PFSK-1 (cell line): Measurements from ENCODE around the gene ZNF609.

Source experiments
- POLR2AphosphoS5 ChIP-seq: IDR thresholded peaks from 2 replicates; pipeline ENCODE4 v1.6.1; 2012; ENCODE audit warnings: low read depth, mild to moderate bottlenecking, control low read depth, low read length, moderate library complexity
- SIN3A ChIP-seq: IDR thresholded peaks from 2 replicates; pipeline ENCODE4 v1.6.1; 2012; ENCODE audit warnings: mild to moderate bottlenecking, low read length, moderate library complexity, borderline replicate concordance; ENCODE audit not compliant: insufficient read depth
- TF ChIP-seq, protein P1 (sequence below), 2 experiments: IDR thresholded peaks; 2 replicates each; pipeline versions ENCODE4 v1.6.1 to v1.8.0; 2011 to 2012; ENCODE audit warnings: low read depth in 2 of 2, low read length in 2 of 2, control low read depth in 1 of 2, inconsistent platforms in 1 of 2, mild to moderate bottlenecking in 1 of 2, moderate library complexity in 1 of 2; ENCODE audit not compliant: insufficient read depth in 1 of 2

DNA sequence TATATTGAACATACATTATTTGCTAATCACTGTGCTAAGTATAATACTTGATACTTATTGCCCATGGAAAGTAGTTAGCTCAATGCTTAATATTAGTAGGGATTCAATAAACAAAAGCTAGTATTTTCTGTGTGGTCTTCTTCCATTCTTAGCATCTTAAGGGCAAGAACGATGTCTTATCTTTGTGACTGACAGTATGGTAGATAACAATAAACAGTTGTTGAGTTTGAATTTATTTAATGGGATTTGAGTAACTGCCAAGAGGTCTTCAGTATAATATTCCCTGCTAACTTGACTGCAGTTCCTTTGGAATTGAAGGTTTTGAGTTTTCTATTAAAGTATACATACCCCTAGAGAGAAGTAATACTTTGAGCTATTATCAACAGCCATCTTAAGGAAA is 70.1 kb downstream of the ZNF609 start:
- TF ChIP-seq POLR2AphosphoS5 (no peak), SIN3A (no peak)
- TF ChIP-seq, protein P1, sequence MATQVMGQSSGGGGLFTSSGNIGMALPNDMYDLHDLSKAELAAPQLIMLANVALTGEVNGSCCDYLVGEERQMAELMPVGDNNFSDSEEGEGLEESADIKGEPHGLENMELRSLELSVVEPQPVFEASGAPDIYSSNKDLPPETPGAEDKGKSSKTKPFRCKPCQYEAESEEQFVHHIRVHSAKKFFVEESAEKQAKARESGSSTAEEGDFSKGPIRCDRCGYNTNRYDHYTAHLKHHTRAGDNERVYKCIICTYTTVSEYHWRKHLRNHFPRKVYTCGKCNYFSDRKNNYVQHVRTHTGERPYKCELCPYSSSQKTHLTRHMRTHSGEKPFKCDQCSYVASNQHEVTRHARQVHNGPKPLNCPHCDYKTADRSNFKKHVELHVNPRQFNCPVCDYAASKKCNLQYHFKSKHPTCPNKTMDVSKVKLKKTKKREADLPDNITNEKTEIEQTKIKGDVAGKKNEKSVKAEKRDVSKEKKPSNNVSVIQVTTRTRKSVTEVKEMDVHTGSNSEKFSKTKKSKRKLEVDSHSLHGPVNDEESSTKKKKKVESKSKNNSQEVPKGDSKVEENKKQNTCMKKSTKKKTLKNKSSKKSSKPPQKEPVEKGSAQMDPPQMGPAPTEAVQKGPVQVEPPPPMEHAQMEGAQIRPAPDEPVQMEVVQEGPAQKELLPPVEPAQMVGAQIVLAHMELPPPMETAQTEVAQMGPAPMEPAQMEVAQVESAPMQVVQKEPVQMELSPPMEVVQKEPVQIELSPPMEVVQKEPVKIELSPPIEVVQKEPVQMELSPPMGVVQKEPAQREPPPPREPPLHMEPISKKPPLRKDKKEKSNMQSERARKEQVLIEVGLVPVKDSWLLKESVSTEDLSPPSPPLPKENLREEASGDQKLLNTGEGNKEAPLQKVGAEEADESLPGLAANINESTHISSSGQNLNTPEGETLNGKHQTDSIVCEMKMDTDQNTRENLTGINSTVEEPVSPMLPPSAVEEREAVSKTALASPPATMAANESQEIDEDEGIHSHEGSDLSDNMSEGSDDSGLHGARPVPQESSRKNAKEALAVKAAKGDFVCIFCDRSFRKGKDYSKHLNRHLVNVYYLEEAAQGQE (IDR thresholded peaks at IDR 0.05; ENCODE audit: insufficient read depth in 1 of 2, low read depth in 2 of 2, low read length in 2 of 2): no peak
